HCT116 (cell line): Measurements from ENCODE around the gene ZNF580.

Experiments used
- RAD21 ChIP-seq: IDR thresholded peaks from 2 replicates; pipeline ENCODE4 v1.6.1; 2012; ENCODE audit warnings: low read depth, mild to moderate bottlenecking
- ZNF274 ChIP-seq: fragments of 200-500 bp; sonication (Bioruptor generic); IDR thresholded peaks from 2 replicates; pipeline ENCODE4 v1.6.1; 2014; ENCODE audit warnings: mild to moderate bottlenecking, low read depth, low read length, inconsistent platforms

DNA sequence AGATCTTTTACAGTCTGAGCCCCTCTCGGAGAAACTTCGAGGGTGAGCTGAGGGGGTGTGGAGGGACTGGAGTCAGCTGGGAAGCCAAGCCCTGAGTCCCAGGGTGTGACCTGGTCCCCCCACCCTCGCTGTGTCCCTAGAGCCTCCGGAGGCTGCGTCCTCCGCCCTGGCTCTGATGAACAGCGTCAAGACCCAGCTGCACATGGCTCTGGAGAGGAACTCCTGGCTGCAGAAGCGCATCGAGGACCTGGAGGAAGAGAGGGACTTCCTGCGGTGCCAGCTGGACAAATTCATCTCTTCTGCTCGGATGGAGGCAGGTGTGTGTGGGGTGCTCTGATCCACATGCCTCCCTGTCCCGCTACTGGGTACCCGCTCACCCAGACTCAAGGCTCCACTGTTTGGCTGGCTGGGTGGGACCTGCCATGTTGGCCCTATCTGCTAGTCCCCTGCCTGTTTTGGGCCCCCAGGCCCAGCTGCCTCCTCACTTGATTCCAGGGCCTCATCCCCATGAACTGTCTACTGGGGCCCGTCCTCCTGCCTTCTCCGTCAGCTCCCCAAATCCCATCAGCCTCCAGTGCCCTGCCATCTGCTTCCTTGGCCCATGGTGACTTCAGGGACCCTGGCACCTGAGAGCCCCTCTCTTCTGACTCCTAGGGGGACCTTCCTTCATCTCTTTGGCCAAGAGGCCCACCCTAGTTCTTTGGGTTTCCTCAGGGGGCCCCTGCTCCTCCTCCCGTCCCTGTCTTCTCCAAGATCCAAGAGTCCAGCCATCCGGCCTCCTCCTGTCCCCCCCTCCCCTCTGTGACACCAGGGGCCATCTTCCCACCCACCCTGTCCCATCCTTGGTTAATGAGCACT lies 8.7 kb downstream of the ZNF580 start:
- TF ChIP-seq RAD21 (no peak), ZNF274 (no peak)
